Ishikawa (cell line): ENCODE measurements around the gene GPS2.

Source experiments
- CEBPB ChIP-seq: IDR thresholded peaks from 2 replicates; pipeline ENCODE4 v1.6.1; 2012
- MAX ChIP-seq: IDR thresholded peaks from 2 replicates; pipeline ENCODE4 v1.6.1; 2012
- RAD21 ChIP-seq: IDR thresholded peaks from 2 replicates; pipeline ENCODE4 v1.6.1; 2012; ENCODE audit warnings: low read depth
- REST ChIP-seq: IDR thresholded peaks from 2 replicates; pipeline ENCODE4 v1.6.1; 2012; ENCODE audit warnings: low read depth, mild to moderate bottlenecking
- TEAD4 ChIP-seq: IDR thresholded peaks from 2 replicates; pipeline ENCODE4 v1.6.1; 2012
- YY1 ChIP-seq: IDR thresholded peaks from 2 replicates; pipeline ENCODE4 v1.6.1; 2012; ENCODE audit warnings: low read depth

GRCh38 chr17:7295230-7296180, 19.7 kb downstream of the GPS2 start:
- TF ChIP-seq MAX (no peak), RAD21 (no peak), CEBPB (no peak), YY1 (no peak), TEAD4 (no peak), REST (no peak)
